GM18517 (cell line): Measurements from ENCODE around the gene MBP.

ENCODE experiments used
- ATAC-seq: cut with Tn5 transposase; IDR thresholded peaks from one replicate; pipeline ENCODE4 v1.9.1; 2021; ENCODE audit warnings: mild to moderate bottlenecking, moderate library complexity; ENCODE audit not compliant: unreplicated experiment

MBP gene

DNA sequence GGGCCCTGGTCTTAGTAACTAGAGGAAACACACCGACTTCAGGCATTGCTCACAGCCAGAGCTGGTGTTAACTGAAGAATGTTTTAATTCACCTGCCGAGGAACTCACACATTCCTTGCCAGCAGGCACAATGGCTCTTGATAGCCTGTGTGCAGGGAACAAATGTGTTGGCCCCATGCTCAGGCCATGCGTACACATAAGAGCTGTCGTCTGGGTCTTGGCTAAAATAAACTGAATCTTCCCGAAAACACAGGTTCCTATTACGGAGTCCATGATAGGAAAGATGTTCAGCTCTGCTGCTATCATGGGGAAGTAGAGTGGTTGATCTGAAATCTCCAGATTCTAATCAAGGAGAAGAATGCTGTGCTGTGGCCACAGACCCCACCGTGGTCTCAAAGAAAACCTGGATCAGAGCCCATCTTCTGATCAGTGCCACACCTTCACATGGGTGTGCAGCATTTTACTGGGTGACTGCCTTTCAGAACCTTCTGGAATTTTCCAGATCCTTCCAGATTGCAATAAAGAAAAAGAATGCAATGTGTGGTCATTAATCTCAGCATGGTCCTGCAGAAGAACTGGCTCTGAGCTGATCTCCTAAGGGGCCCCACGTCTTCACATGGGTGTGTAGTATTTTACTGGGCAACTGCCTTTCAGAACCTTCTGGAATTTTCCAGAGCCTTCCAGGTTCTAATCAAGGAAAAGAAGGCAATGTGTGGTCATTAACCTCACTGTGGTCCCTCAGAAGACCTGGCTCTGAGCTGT is 17.2 kb downstream of the MBP start:
- ATAC-seq = no peak

- ATAC-seq = peak; percentile 94
These were observed 18.0 kb downstream of the MBP start for GRCh38 chr18:77114415-77115191.

DNA sequence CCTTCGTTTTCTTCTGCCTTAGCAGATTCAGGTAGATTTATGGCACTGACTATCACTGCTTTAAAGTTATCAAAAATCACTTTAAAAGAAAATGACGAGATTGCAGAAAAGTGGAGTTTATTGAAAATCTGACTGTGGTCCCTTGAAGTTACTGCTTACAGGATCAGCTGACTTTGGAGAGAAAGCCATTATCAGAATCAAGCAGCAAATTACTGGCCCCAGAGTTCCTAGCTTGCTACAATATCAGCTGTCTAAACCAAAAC is 18.5 kb downstream of the MBP start:
- no peak for ATAC-seq

DNA sequence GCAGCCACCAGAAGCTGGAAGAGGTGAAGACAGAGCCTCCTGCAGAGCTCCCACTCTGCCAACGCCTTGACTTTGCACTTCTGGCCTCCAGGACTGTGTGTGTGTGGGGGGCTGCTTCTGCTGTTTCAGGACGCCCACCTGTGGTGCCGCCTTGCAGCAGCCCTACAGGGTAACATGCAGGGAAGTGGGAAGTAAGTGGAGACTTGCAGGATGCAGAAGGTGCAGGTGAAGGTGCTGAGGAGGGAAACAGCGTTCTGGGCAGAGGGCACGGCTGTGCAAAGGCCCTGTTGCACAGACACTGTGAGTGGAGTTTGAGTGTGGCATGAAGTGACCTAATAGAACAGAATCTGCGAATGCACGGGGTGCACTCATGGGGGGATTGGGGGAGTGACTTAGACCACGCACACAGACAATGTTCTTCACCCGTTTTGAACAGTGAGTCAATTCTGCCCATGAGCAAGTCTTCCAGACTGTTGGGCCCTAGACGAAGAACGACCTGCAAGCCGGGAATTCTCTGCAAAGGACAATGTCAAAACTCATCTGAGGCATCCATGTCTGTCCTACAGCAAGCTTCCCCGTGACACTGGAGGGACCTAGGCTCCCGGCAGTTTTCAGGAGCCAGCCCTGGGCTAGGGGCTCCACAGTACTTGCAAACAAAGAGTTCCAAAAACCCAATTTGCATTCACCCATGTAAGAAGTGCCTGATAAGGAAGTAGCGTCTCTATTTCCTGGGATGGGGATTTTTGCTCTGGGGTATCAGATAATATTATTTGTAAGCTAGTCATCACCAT is 19.0 kb downstream of the MBP start:
- ATAC-seq = no peak

DNA sequence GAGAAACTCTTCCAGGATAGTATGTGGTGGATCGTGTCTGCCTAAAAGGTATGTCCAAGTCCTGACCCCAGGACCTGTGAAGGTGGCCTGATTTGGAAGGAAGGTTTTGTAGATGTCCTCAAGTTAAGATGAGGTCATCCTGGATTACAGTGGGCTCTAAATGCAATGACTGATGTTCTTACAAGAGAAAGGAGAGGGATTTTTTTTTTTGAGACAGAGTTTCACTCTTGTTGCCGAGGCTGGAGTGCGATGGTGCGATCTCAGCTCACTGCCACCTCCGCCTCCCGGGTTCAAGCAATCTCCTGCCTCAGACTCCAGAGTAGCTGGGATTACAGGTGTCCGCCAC is 19.9 kb downstream of the MBP start:
- ATAC-seq = no peak

DNA sequence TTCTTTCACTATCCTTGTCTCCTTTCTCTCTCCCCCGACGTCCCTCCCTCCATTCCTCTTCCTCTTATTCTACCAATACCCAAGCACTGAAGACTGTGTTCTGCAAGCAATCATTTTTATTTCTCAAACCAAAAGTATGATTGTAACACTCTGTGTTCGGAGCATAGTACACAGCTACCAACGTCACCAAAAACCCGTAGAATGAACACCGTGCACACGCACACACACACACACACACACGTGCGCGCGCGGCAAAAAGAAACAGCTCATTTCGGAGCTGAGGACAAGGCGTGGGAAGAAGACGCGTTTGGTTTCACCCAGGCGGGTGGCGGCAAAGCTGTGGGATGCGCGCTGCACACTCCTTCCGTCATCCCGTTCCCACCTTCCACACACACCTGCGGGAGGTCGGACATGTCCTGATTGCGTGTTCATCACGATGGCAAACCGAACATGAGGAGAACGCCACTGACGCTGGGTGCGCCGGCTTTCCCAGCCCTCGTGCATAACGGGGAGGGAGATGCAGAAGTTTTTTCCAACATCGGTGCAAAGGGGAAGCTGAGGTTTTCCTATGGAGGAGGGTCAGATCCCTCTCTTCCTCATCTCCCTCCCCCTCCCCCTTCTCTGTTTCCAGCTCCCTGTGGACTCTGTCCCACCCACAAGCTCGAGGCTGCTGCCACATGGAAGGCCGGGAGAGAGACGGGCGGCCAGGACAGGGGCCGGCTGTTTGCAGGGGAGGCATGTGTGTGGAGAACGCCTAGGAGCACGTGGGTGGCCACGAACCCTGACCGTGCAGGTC is 20.4 kb downstream of the MBP start:
- no peak for ATAC-seq

DNA sequence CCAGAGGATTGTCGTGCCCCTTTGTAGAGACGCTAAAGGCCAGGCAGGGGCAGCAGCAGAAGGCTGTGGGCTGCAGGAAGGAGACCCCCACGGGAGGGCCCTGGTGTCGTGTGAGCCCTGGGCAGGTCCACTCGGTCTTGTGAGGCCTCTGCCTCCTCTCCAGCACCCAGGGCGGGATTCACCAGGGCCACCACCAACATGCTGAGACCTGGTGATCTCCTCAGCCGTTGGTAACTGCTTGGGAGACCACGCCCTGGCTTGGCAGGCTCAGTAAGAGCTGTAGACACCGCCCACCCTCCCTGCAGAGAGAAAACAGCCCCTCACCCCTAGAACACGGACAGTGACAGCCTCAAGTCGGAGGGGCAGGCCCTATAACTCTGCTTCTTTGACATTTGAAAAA is 21.1 kb downstream of the MBP start:
- ATAC-seq = no peak

- no peak for ATAC-seq
These were observed 21.6 kb downstream of the MBP start for GRCh38 chr18:77110936-77111335.

- no peak for ATAC-seq
These were observed 22.2 kb downstream of the MBP start for GRCh38 chr18:77110400-77110799.

DNA sequence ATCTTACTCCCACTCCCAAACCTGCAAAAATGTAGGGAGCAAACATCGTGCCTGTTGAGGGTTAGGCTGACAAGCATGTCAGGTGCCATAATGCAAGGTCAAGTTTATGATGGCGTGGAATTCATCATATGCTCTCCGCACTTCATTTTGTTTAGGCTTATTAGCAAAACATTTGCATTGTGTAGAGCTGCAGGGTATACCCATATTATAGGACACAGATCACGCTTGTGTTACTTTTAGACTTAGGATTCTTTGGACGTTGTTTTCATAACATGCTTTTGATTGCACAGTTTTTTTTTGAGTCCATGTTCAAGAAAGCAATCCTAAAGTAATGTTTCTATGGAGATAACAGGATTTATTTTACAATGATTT is 22.9 kb downstream of the MBP start:
- no peak for ATAC-seq

GRCh38 chr18:77108821-77109647 is 23.5 kb downstream of the MBP start:
- no peak for ATAC-seq

DNA sequence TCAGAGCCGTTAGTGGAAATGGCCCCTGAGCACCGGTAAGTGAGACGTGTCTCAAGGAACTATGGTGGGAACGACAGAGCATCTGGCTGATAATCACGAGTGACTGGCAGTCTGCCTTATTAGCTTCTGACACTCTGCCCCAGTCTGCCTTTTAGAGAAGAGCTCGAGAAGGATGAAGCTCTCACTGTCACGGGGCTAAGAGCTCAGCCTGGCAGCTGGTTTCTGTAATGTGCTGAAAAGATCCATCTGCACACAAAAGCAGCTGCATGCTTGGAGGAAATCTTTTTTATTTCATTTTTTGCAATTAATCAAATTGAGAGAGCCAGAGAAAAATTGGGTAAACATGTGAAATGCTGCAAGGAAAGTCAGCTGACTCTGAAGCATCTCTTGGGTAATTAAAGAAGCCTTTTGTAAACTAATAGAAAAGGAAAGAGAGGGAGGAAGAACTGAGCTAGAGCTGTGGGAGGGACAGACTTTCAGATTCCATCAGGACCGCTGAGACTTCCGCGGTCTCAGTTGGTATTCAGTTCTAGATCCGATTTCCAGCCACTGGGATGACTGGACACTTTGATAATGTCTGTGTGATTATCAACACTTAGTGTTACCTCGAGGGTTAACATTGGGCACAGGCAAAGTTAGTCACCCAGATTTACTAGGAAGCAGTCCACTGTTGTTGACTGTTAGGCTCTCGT is 24.4 kb downstream of the MBP start:
- ATAC-seq = peak; percentile 58

DNA sequence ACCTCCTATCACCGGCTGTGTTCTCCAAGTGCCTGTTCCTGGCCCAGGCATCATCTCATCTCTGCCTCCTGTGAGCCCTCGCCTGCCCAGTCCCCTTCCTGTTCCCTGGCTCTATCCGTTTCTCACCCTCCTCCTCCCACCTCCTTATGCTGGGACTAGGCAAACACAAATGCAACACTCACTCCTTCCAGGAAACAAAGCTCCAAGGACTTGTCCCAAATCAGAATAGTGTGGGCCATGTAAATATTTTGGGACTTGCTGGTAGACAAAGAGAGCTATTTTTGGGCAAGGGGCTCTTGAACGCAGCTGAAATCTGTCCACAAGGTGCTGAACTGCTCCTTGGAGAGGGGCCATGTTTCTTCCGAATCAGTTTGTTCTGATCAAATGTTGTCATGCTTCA is 25.3 kb downstream of the MBP start:
- no peak for ATAC-seq

DNA sequence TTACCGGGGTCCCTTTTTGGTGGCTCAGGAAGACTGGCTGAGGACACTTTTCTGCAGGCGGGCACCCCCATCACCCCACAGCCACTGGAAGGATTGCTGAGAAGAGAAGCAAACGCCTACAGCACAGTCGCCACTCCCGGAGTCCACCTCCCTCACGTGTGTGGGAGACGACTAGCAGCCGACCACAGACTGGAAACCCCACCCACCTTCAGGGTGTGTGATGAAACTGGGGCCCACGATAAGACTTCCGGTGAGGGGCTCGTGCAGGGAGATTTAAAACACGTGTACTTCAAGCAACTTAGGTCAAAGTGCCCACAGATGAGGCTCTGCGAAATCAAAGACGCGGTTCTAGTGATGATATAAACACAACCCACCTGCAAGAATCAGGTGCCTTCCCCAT is 26.3 kb downstream of the MBP start:
- no peak for ATAC-seq

- ATAC-seq = no peak
These were observed 26.9 kb downstream of the MBP start for GRCh38 chr18:77105680-77106079.

DNA sequence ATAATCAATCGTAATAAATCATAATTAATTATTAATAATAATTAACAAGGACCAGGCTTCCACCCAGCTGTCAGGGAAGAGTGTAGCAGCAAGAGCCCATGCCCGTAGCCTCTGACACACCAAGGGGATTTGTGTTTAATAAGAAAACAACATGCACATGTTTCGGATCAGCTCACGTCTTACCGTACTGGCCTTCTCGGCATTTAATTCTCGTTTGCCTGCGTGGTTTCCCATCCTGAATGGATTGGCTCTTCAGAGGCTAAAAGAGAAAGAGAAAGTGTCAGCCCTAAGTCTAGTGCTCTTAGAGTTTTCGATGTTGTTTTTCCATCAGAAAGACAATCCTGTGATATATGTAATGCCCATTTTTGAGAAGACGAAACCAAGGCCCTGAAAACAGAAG is 27.6 kb downstream of the MBP start:
- ATAC-seq = no peak

GRCh38 chr18:77103991-77104531 is 28.5 kb downstream of the MBP start:
- ATAC-seq = no peak

DNA sequence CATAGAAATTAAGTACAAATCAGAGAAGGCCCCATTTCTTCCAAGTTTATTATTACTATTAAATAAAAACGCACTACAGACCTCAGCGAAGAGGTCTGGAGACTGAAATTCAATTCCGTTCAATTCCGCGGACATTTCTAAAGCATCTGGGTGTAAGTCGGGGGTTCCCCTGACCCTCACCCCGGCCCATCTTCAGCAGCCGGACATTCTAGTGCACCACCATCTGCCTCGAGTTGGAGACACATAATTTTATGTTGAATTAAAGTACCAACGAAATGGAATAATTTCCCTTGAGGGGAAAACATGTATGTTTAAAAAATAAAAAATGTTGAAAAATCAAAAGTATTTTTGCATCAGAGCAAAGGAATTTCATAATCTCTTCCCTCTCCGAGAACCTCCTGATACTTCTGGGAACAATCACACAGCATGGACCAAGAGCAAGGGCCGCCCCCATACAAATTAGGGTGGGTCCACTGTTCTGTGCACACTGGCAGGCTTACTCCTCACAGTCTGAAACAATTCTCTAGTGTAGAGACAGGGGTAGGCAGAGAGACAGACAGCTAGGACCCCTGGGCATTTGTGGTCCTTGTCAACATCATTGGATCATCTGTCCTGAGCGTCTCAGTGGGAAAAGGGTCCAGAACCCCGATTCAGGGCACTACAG is 29.3 kb downstream of the MBP start:
- no peak for ATAC-seq
